ENCODE measurements around the gene TSC22D3. TPM values are rescaled to one million over a fixed set of nuclear protein-coding genes. Genes with fewer than 3 reads are reported as not detected.

Gene TSC22D3
- polyA plus RNA-seq, 1 of the 3 experiments (the other 2 are of a cell fraction), result 9.2 TPM

- H4K20me1 ChIP-seq (ENCODE audit: insufficient read depth), result no peaks in the 10 kb centered on the region
- no peaks in the 10 kb centered on the region for H3K9me2 ChIP-seq
- no peak for DNase-seq
- WGBS (ENCODE audit: low lambda C conversion rate), result 36% methylated on average over 2 of the region's 2 CpGs
- H3K36me3 ChIP-seq (replicated peaks in 1 of 2; ENCODE audit: control insufficient read depth in 1 of 2, insufficient read depth in 2 of 2, low read length in 1 of 2), result no peaks in the 10 kb centered on the region
- H3F3A ChIP-seq (replicated peaks; ENCODE audit: insufficient read depth), result no peaks in the 10 kb centered on the region
- ChIA-PET POLR2A (no interaction called here), CTCF (no interaction called here)
- no peak overlapping the region for H2AFZ ChIP-seq (ENCODE audit: low read depth)
- no peak for TF ChIP-seq JUND (IDR thresholded peaks at IDR 0.05)
- H3K4me1 ChIP-seq (ENCODE audit: control insufficient read depth in 1 of 2, insufficient read depth in 2 of 2, low read depth in 1 of 2, low read length in 1 of 2), result peaks cover 6 to 13% of the 10 kb centered on the region in 2 experiments; a peak in 2 of 4 replicates
- H3K79me2 ChIP-seq (ENCODE audit: insufficient read depth), result no peaks in the 10 kb centered on the region; the same call in 1 of the 2 replicates
- H3K9me3 ChIP-seq, result no peaks in the 10 kb centered on the region
- H3K9ac ChIP-seq, result no peak overlapping the region
- H3K27ac ChIP-seq (ENCODE audit: low read depth in 2 of 2, low read length in 1 of 2), result no peak overlapping the region
- H3K4me2 ChIP-seq, result no peak overlapping the region
- peaks cover 31% of the 10 kb centered on the region; the same call in 1 of the 2 replicates for H3K27me3 ChIP-seq (ENCODE audit: insufficient read depth)
- no peak overlapping the region for H3K4me3 ChIP-seq (ENCODE audit: low read depth in 2 of 2, low read length in 1 of 2)
Measured at GRCh38 chrX:107713203-107713542, 62.4 kb downstream of the TSC22D3 start.

- no peak overlapping the region for H3K4me3 ChIP-seq (ENCODE audit: low read depth in 2 of 2, low read length in 1 of 2)
- H3K36me3 ChIP-seq (replicated peaks in 1 of 2; ENCODE audit: control insufficient read depth in 1 of 2, insufficient read depth in 2 of 2, low read length in 1 of 2), result no peaks in the 10 kb centered on the region
- ChIA-PET POLR2A (no interaction called here), CTCF (no interaction called here)
- H3K9ac ChIP-seq, result no peak overlapping the region
- WGBS (ENCODE audit: low lambda C conversion rate), result 53% methylated on average over 13 of the region's 13 CpGs
- no peaks in the 10 kb centered on the region for H3F3A ChIP-seq (replicated peaks; ENCODE audit: insufficient read depth)
- H3K79me2 ChIP-seq (ENCODE audit: insufficient read depth), result no peaks in the 10 kb centered on the region; the same call in 1 of the 2 replicates
- no peak overlapping the region for H2AFZ ChIP-seq (ENCODE audit: low read depth)
- DNase-seq, result no peak
- TF ChIP-seq ELF1 (IDR thresholded peaks at IDR 0.05), result no peak
- no peak for TF ChIP-seq SMC3 (IDR thresholded peaks at IDR 0.05; ENCODE audit: low read depth, low read length)
- TF ChIP-seq EZH2phosphoT487 (IDR thresholded peaks at IDR 0.05; ENCODE audit: borderline replicate concordance, low read depth), result no peak
- no peak for TF ChIP-seq RCOR1 (IDR thresholded peaks at IDR 0.05; ENCODE audit: low read length)
- no peak for TF ChIP-seq RFX5 (IDR thresholded peaks at IDR 0.05; ENCODE audit: low read length)
- no peak for TF ChIP-seq EP300 (IDR thresholded peaks at IDR 0.05; ENCODE audit: borderline replicate concordance in 1 of 2, low read depth in 1 of 2, low read length in 1 of 2)
- no peak for TF ChIP-seq TAF1 (IDR thresholded peaks at IDR 0.05; ENCODE audit: borderline replicate concordance, low read depth, low read length)
- no peak for TF ChIP-seq TEAD4 (IDR thresholded peaks at IDR 0.05; ENCODE audit: borderline replicate concordance, insufficient read depth)
- no peak for TF ChIP-seq RXRA (IDR thresholded peaks at IDR 0.05; ENCODE audit: borderline replicate concordance, low read depth)
- TF ChIP-seq RAD21 (IDR thresholded peaks at IDR 0.05; ENCODE audit: low read length), result no peak
- TF ChIP-seq USF2 (IDR thresholded peaks at IDR 0.05; ENCODE audit: borderline replicate concordance, low read depth, low read length), result no peak
- TF ChIP-seq FOXJ3 (CRISPR knock-in tag; IDR thresholded peaks at IDR 0.05), result no peak
- no peak for TF ChIP-seq MAX (IDR thresholded peaks at IDR 0.05; ENCODE audit: low read depth)
- TF ChIP-seq CHD2 (IDR thresholded peaks at IDR 0.05; ENCODE audit: low read length, partially characterized antibody), result no peak
- TF ChIP-seq NFIC (IDR thresholded peaks at IDR 0.05; ENCODE audit: borderline replicate concordance), result no peak
- peaks cover 33% of the 10 kb centered on the region; the same call in 1 of the 2 replicates for H3K27me3 ChIP-seq (ENCODE audit: insufficient read depth)
- H3K4me1 ChIP-seq (ENCODE audit: control insufficient read depth in 1 of 2, insufficient read depth in 2 of 2, low read depth in 1 of 2, low read length in 1 of 2), result peaks cover 6 to 12% of the 10 kb centered on the region in 2 experiments; a peak in 2 of 4 replicates
- no peak overlapping the region for H3K4me2 ChIP-seq
- H4K20me1 ChIP-seq (ENCODE audit: insufficient read depth), result no peaks in the 10 kb centered on the region
- no peaks in the 10 kb centered on the region for H3K9me2 ChIP-seq
- no peaks in the 10 kb centered on the region for H3K9me3 ChIP-seq
- no peak overlapping the region for H3K27ac ChIP-seq (ENCODE audit: low read depth in 2 of 2, low read length in 1 of 2)
Measured at GRCh38 chrX:107712231-107713202, 63.1 kb downstream of the TSC22D3 start.

All from SK-N-SH (cell line).